T follicular helper cell (primary cell): ENCODE results near the gene CRACDL.

Experiments
- DNase-seq: peaks from one replicate; pipeline ENCODE4 v3.0.0-alpha.2; 2020; ENCODE audit warnings: low read depth

Gene CRACDL

GRCh38 chr2:98803405-98804264 lies 132.4 kb downstream of the CRACDL start:
- no peak for DNase-seq

- DNase-seq, result no peak
These were observed 133.7 kb downstream of the CRACDL start for GRCh38 chr2:98802344-98802743.

- DNase-seq, result no peak
These were observed 134.1 kb downstream of the CRACDL start for GRCh38 chr2:98801921-98802321.

GRCh38 chr2:98801286-98801685 lies 134.7 kb downstream of the CRACDL start:
- DNase-seq, result no peak

- DNase-seq, result no peak
These were observed 135.5 kb downstream of the CRACDL start for GRCh38 chr2:98800330-98801064.

GRCh38 chr2:98799375-98800329 lies 136.4 kb downstream of the CRACDL start:
- no peak for DNase-seq

- DNase-seq, result no peak
These were observed 139.1 kb downstream of the CRACDL start for GRCh38 chr2:98796775-98797544.

GRCh38 chr2:98795891-98796676 lies 139.9 kb downstream of the CRACDL start:
- no peak for DNase-seq

GRCh38 chr2:98793897-98794830 lies 141.9 kb downstream of the CRACDL start:
- no peak for DNase-seq

GRCh38 chr2:98793275-98793674 lies 142.8 kb downstream of the CRACDL start:
- DNase-seq, result no peak

- no peak for DNase-seq
These were observed 145.8 kb downstream of the CRACDL start for GRCh38 chr2:98790221-98790620.

- DNase-seq, result no peak
These were observed 148.3 kb downstream of the CRACDL start for GRCh38 chr2:98787700-98788099.

- no peak for DNase-seq
These were observed 149.8 kb downstream of the CRACDL start for GRCh38 chr2:98786179-98786578.

- DNase-seq, result no peak
These were observed 153.5 kb downstream of the CRACDL start for GRCh38 chr2:98782570-98782969.

- DNase-seq, result no peak
These were observed 154.2 kb downstream of the CRACDL start for GRCh38 chr2:98781822-98782221.

GRCh38 chr2:98778741-98779483 lies 157.1 kb downstream of the CRACDL start:
- no peak for DNase-seq

- DNase-seq, result no peak
These were observed 157.9 kb downstream of the CRACDL start for GRCh38 chr2:98778151-98778550.

GRCh38 chr2:98777710-98778109 lies 158.3 kb downstream of the CRACDL start:
- no peak for DNase-seq

- no peak for DNase-seq
These were observed 158.9 kb downstream of the CRACDL start for GRCh38 chr2:98777076-98777475.
